Smooth muscle cell (in vitro differentiated cells): ENCODE results near the gene GXYLT1. TPM values are rescaled to one million over a fixed set of nuclear protein-coding genes. Genes with fewer than 3 reads are reported as not detected.

ENCODE experiments used
- DNase-seq: peaks from one replicate; lab custom pipeline; 2025; ENCODE audit not compliant: unreplicated experiment; lab: John Stamatoyannopoulos, UW
- H2AFZ ChIP-seq: fragments of 200-600 bp; sonication (generic); 2 replicates; pipeline ENCODE4 v1.6.0; 2016; ENCODE audit warnings: antibody characterized with exemption, low read depth, mild to moderate bottlenecking
- H3F3A ChIP-seq: fragments of 200-600 bp; sonication (generic); 2 replicates; pipeline ENCODE4 v1.6.0; 2017; ENCODE audit warnings: antibody characterized with exemption, low read depth
- H3K27ac ChIP-seq: fragments of 200-600 bp; sonication (generic); 2 replicates; pipeline ENCODE4 v1.5.1; 2016; ENCODE audit warnings: low read depth, mild to moderate bottlenecking
- H3K27me3 ChIP-seq: fragments of 200-600 bp; sonication (generic); 2 replicates; pipeline ENCODE4 v1.6.1; 2016; ENCODE audit warnings: low read depth, mild to moderate bottlenecking
- H3K36me3 ChIP-seq: fragments of 200-600 bp; sonication (generic); 2 replicates; pipeline ENCODE4 v1.5.1; 2016; ENCODE audit warnings: low read depth
- H3K4me1 ChIP-seq: fragments of 200-600 bp; sonication (generic); 2 replicates; pipeline ENCODE4 v1.5.1; 2016; ENCODE audit warnings: low read depth
- H3K4me2 ChIP-seq: fragments of 200-600 bp; sonication (generic); 2 replicates; pipeline ENCODE4 v1.6.0; 2016; ENCODE audit warnings: mild to moderate bottlenecking
- H3K4me3 ChIP-seq: fragments of 200-600 bp; sonication (generic); 2 replicates; pipeline ENCODE4 v1.5.1; 2016; ENCODE audit warnings: mild to moderate bottlenecking
- H3K79me2 ChIP-seq: fragments of 200-600 bp; sonication (generic); 2 replicates; pipeline ENCODE4 v1.6.0; 2016; ENCODE audit warnings: low read depth, mild to moderate bottlenecking
- H3K9ac ChIP-seq: fragments of 200-600 bp; sonication (generic); 2 replicates; pipeline ENCODE4 v1.6.0; 2016; ENCODE audit warnings: low read depth
- H3K9me3 ChIP-seq: fragments of 200-600 bp; sonication (generic); replicated peaks from 2 replicates; pipeline ENCODE4 v1.5.1; 2016; ENCODE audit warnings: low read depth
- H4K20me1 ChIP-seq: fragments of 200-600 bp; sonication (generic); 2 replicates; pipeline ENCODE4 v1.6.0; 2016; ENCODE audit warnings: low read depth
- WGBS: methylation state at CpG from one replicate; pipeline ENCODE4 v1.1.7; 2016; ENCODE audit warnings: low lambda C conversion rate; 5-methylcytosine and 5-hydroxymethylcytosine counted together
- polyA plus RNA-seq: library from polyadenylated mRNA; unstranded; fragments of >200 nt; fragmentation: Nextera tagmentation; extraction: Ambion mirVana; gene quantifications from 2 replicates; pipeline ENCODE4 v1.2.1, GENCODE V29; 2016
- total RNA-seq: library from RNA; depleted of rRNA; stranded (reverse); fragments of >200 nt; gene quantifications from 2 replicates; pipeline ENCODE4 v1.2.3, GENCODE V29; 2014
- TF ChIP-seq, protein P1 (sequence below): fragments of 200-600 bp; sonication (generic); IDR thresholded peaks from 2 replicates; pipeline ENCODE4 v1.5.1; 2017; ENCODE audit warnings: borderline replicate concordance, mild to moderate bottlenecking, antibody characterized with exemption; ENCODE audit not compliant: insufficient read depth, poor library complexity, severe bottlenecking

Gene GXYLT1
- total and polyA plus RNA-seq, 2 experiments from 2014 or later: 10.7 to 20.6 TPM

DNA sequence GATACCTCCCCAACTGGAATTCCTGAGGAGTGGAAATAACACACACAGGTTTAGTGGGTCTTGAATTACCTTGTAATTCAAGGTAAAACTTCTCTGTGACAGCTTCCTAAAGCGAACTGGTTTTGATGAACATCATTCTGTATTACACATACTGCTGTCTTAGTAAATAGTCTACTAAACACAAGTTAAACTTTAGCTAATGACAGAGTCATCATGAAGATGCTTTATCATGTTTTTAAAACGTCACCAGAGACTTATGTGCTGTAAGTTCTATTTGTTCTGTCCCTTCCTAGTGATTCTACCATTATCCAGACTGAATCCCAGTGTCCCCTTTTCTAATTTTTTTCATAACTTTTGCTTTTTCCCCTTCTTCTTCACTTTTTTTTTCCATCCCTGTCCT is 11.6 kb upstream of the GXYLT1 start:
- Histone ChIP-seq H3K27me3 (no peaks in the 10 kb centered on the region), H3K4me2 (no peak overlapping the region), H3K79me2 (no peaks in the 10 kb centered on the region), H2AFZ (no peak overlapping the region), H3K9ac (no peak overlapping the region), H4K20me1 (no peaks in the 10 kb centered on the region), H3F3A (no peaks in the 10 kb centered on the region), H3K4me3 (no peak overlapping the region), H3K9me3 (no peaks in the 10 kb centered on the region), H3K36me3 (peaks cover 8% of the 10 kb centered on the region), H3K4me1 (no peaks in the 10 kb centered on the region), H3K27ac (no peak overlapping the region)
- TF ChIP-seq, protein P1, sequence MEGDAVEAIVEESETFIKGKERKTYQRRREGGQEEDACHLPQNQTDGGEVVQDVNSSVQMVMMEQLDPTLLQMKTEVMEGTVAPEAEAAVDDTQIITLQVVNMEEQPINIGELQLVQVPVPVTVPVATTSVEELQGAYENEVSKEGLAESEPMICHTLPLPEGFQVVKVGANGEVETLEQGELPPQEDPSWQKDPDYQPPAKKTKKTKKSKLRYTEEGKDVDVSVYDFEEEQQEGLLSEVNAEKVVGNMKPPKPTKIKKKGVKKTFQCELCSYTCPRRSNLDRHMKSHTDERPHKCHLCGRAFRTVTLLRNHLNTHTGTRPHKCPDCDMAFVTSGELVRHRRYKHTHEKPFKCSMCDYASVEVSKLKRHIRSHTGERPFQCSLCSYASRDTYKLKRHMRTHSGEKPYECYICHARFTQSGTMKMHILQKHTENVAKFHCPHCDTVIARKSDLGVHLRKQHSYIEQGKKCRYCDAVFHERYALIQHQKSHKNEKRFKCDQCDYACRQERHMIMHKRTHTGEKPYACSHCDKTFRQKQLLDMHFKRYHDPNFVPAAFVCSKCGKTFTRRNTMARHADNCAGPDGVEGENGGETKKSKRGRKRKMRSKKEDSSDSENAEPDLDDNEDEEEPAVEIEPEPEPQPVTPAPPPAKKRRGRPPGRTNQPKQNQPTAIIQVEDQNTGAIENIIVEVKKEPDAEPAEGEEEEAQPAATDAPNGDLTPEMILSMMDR: no peak
- DNase-seq: no peak
- 68% methylated on average over 2 of the region's 2 CpGs for WGBS

DNA sequence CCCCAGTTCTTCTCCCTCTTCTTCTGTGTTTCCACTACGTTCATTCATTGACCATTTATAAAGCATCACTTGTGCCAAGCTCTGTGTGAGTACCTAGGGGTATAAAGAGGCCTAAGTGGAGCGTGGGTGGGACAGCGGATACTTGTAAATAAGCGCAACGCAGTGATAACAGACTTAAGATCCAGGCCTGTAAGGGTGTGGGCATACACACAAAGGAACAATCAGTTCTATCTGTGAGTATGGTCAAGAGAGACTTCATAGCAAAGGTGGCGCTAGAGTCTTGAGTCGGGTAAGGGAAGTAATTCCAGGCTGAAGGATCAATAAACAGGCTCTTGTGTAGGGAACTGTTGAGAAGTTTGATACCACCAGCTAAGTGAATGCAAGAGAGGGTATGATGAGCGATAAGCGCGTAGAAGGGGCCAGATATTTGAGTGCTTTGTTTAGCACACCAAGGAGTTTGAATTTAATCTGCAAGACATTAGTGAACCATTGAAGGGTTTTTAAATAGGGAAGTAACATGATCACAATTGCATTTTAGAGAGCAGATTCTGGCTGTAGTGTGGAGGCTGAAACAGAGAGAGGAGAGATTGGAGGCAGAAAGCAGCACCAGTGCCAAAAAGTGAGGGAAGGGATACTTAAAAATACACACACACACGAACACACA is 1.0 kb upstream of the GXYLT1 start:
- H3K4me1 ChIP-seq: peaks cover 21% of the 10 kb centered on the region
- H3K9me3 ChIP-seq: no peaks in the 10 kb centered on the region
- H4K20me1 ChIP-seq: peaks cover 29% of the 10 kb centered on the region
- no peaks in the 10 kb centered on the region for H3K36me3 ChIP-seq
- H3K9ac ChIP-seq: no peak overlapping the region
- WGBS: 49% methylated on average over 11 of the region's 11 CpGs
- no peaks in the 10 kb centered on the region for H3K27me3 ChIP-seq
- TF ChIP-seq, protein P1: no peak
- H3K4me3 ChIP-seq: peak overlapping the region; percentile 76
- H2AFZ ChIP-seq: peak overlapping the region; percentile 79
- H3K27ac ChIP-seq: no peak overlapping the region
- peak overlapping the region; percentile 95 for H3K4me2 ChIP-seq
- H3K79me2 ChIP-seq: peaks cover 34% of the 10 kb centered on the region
- H3F3A ChIP-seq: peaks cover 4% of the 10 kb centered on the region
- DNase-seq: no peak

DNA sequence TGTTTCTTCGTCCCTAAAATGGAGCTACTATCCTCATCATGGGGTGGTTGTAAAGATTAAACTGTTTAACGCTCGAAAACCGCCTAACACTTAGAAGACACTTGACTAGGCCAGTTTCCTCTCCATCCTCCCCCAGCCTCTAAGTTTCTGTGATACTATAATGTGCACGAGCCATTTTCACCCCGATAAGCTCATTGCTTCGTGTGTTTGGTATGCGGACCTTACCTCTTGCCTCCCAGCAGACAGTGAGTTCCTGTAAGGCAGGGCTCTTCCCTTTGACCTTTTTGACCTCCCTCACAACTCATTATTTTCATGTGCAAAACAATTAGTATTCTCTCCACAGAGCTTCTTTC is 499 bp upstream of the GXYLT1 start:
- peaks cover 34% of the 10 kb centered on the region for H4K20me1 ChIP-seq
- WGBS: 25% methylated on average over 8 of the region's 8 CpGs
- H3K27me3 ChIP-seq: no peaks in the 10 kb centered on the region
- no peaks in the 10 kb centered on the region for H3K36me3 ChIP-seq
- H3K4me2 ChIP-seq: peak overlapping the region; percentile 95
- no peak for DNase-seq
- peaks cover 39% of the 10 kb centered on the region for H3K79me2 ChIP-seq
- H3K9me3 ChIP-seq: no peaks in the 10 kb centered on the region
- peaks cover 21% of the 10 kb centered on the region for H3K4me1 ChIP-seq
- H3K27ac ChIP-seq: no peak overlapping the region
- H3K4me3 ChIP-seq: peak overlapping the region; percentile 76
- H2AFZ ChIP-seq: peak overlapping the region; percentile 79
- peak overlapping the region; percentile 65 for H3K9ac ChIP-seq
- peaks cover 4% of the 10 kb centered on the region for H3F3A ChIP-seq
- TF ChIP-seq, protein P1: no peak

DNA sequence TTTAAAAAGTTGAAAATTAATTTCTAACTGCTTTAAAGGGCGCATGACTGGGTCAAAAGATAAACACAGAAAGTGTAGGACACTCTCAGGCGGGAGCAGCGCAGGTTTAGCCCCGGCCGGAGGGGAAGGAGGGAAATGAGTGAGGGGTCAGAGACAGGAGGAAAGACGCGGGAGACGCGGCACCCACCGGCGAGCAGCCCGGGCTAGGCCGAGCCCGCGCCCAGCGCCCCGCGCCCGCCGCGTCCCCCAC is 591 bp downstream of the GXYLT1 start:
- Histone ChIP-seq H3K9me3 (no peaks in the 10 kb centered on the region), H3K27me3 (no peaks in the 10 kb centered on the region), H3F3A (peaks cover 4% of the 10 kb centered on the region), H3K27ac (peak overlapping the region; percentile 14), H3K79me2 (peaks cover 48% of the 10 kb centered on the region), H2AFZ (peak overlapping the region; percentile 76), H3K36me3 (no peaks in the 10 kb centered on the region), H3K4me1 (peaks cover 21% of the 10 kb centered on the region), H4K20me1 (peaks cover 43% of the 10 kb centered on the region), H3K9ac (peak overlapping the region; percentile 65), H3K4me2 (peak overlapping the region; percentile 95), H3K4me3 (peak overlapping the region; percentile 76)
- WGBS: 0% methylated on average over 10 of the region's 21 CpGs
- DNase-seq: no peak
- TF ChIP-seq, protein P1: no peak
